ENCODE data around the gene DDIT4. TPM values are rescaled to one million over a fixed set of nuclear protein-coding genes. Genes with fewer than 3 reads are reported as not detected.

Gene DDIT4
- total RNA-seq, 1 experiment from 2014 or later: 326 TPM

DNA sequence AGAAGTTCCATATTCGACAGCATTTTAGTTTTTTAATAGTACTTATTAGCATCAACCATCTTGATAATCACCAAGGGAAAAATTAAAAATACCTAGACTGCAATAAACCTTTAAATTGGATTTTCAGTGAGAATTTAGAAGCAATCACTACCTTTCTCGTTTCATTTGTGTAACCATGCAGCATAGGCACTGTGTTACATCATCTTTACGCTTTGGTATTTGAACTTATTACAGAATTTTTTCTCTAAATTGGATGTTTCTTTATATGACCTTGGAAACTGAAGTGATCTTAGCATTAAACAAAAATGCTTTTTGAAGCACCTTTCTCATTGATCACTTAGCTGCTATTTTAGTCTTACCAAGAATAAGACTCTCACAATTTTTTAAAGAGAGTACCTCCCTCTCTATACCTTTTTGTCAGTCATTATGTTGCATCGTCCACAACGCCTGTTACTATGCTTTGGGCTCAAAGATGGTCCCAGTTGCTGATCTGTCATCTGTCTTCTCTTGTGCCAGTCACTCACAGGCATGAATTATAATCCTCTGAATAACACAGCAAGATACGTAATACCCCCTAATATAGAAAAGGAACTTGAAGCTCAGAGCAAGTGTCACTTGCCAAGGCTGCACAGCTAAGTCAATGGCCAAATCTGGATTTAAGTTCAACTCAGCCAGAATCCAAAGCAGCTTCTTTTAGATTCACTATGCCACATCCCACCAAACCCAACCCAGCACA is 38.0 kb upstream of the DDIT4 start:
- no peaks in the 10 kb centered on the region for H3K4me1 Mint-ChIP-seq (ENCODE audit: low read depth, unreplicated experiment)

DNA sequence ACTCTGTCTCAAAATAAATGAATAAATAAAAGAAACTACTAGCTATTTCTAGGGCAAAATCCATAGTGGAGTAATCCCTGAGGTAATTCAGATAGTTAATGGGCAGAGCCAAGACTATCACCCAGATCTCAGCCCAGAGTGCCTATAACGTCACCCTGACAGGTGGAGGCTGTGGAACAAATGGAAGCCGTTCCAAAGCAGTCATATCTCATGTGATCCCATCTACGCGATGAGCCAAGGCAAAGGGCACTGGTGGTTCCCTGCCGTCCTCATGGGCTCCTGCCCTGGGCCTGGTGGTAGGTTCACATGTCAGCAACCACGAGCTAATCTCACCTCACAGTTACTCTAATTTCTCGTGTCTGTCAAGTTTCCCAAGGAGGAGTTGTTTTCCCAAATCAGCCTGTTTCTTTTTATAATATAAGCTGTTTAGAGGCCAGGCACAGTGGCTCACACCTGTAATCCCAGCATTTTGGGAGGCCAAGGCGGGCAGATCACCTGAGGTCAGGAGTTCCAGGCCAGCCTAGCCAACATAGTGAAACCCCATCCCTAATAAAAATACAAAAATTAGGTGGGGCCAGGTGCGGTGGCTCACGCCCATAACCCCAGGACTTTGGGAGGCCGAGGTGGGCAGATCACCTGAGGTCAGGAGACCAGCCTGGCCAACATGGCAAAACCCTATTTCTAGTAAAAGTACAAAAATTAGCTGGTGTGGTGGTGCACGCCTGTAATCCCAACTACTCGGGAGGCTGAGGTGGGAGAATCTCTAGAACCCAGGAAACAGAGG is 35.1 kb upstream of the DDIT4 start:
- Mint-ChIP-seq H3K27ac (ENCODE audit: unreplicated experiment) (no peak overlapping the region), H3K4me3 (ENCODE audit: low read depth, unreplicated experiment) (no peak overlapping the region), H3K36me3 (ENCODE audit: insufficient read depth, unreplicated experiment) (peaks cover 47% of the 10 kb centered on the region), H3K4me1 (ENCODE audit: low read depth, unreplicated experiment) (peaks cover 29% of the 10 kb centered on the region), H3K9me3 (ENCODE audit: low read depth, unreplicated experiment) (no peaks in the 10 kb centered on the region), H3K27me3 (ENCODE audit: unreplicated experiment) (no peaks in the 10 kb centered on the region)
- BruUV-seq (replicated peaks): no TSS peak
- intact Hi-C loops (cut with micrococcal nuclease; ENCODE audit: unreplicated experiment): no loop called here
- CTCF ChIA-PET: interaction anchor here (0.5 to 0.8 kb wide), 4 partner anchors 17 to 108 kb away, joined by 3 to 5 read pairs (median 4); no protein-coding TSS in a partner anchor
- no peak for DNase-seq
- TF ChIP-seq, protein P1, sequence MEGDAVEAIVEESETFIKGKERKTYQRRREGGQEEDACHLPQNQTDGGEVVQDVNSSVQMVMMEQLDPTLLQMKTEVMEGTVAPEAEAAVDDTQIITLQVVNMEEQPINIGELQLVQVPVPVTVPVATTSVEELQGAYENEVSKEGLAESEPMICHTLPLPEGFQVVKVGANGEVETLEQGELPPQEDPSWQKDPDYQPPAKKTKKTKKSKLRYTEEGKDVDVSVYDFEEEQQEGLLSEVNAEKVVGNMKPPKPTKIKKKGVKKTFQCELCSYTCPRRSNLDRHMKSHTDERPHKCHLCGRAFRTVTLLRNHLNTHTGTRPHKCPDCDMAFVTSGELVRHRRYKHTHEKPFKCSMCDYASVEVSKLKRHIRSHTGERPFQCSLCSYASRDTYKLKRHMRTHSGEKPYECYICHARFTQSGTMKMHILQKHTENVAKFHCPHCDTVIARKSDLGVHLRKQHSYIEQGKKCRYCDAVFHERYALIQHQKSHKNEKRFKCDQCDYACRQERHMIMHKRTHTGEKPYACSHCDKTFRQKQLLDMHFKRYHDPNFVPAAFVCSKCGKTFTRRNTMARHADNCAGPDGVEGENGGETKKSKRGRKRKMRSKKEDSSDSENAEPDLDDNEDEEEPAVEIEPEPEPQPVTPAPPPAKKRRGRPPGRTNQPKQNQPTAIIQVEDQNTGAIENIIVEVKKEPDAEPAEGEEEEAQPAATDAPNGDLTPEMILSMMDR (IDR thresholded peaks at IDR 0.05; ENCODE audit: unreplicated experiment): no peak

More for the DNA sequence above, 38.0 kb upstream of the DDIT4 start:
- no peak overlapping the region for H3K4me3 Mint-ChIP-seq (ENCODE audit: low read depth, unreplicated experiment)
- peaks cover 64% of the 10 kb centered on the region for H3K36me3 Mint-ChIP-seq (ENCODE audit: insufficient read depth, unreplicated experiment)
- no peaks in the 10 kb centered on the region for H3K9me3 Mint-ChIP-seq (ENCODE audit: low read depth, unreplicated experiment)
- CTCF ChIA-PET: no interaction called here
- H3K27me3 Mint-ChIP-seq (ENCODE audit: unreplicated experiment): no peaks in the 10 kb centered on the region
- BruUV-seq (replicated peaks): no TSS peak
- TF ChIP-seq, protein P1 (IDR thresholded peaks at IDR 0.05; ENCODE audit: unreplicated experiment): no peak
- no peak for DNase-seq
- H3K27ac Mint-ChIP-seq (ENCODE audit: unreplicated experiment): no peak overlapping the region
- intact Hi-C loops (cut with micrococcal nuclease; ENCODE audit: unreplicated experiment): no loop called here

DNA sequence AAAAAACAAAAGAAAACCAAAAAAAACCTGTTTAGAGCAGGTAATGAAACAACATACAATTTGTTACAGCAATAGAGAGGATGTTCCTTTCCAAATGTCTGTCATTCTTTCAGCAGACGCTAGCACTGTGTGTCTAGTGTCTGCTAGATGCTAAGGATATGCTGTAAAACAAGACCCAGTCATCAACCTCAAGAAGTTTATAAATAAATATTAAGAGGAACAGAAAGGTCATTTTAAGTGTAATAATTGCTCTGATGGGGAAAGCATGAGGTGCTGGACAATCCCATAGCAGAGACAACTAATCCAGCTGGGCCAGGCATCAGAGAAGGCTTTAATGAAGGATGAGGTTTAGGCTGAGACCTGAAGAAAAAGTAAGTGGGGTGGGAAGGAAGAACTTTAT is 34.3 kb upstream of the DDIT4 start:
- intact Hi-C loops (cut with micrococcal nuclease; ENCODE audit: unreplicated experiment): no loop called here
- Mint-ChIP-seq H3K4me1 (ENCODE audit: low read depth, unreplicated experiment) (peaks cover 37% of the 10 kb centered on the region), H3K9me3 (ENCODE audit: low read depth, unreplicated experiment) (no peaks in the 10 kb centered on the region), H3K36me3 (ENCODE audit: insufficient read depth, unreplicated experiment) (peaks cover 43% of the 10 kb centered on the region), H3K27me3 (ENCODE audit: unreplicated experiment) (no peaks in the 10 kb centered on the region), H3K27ac (ENCODE audit: unreplicated experiment) (no peak overlapping the region), H3K4me3 (ENCODE audit: low read depth, unreplicated experiment) (no peak overlapping the region)
- no TSS peak for BruUV-seq (replicated peaks)
- CTCF ChIA-PET: interaction anchor here (1.6 kb wide), 1 partner anchor 21 kb away, joined by 7 read pairs; no protein-coding TSS in a partner anchor
- TF ChIP-seq, protein P1 (IDR thresholded peaks at IDR 0.05; ENCODE audit: unreplicated experiment): no peak
- DNase-seq: no peak

DNA sequence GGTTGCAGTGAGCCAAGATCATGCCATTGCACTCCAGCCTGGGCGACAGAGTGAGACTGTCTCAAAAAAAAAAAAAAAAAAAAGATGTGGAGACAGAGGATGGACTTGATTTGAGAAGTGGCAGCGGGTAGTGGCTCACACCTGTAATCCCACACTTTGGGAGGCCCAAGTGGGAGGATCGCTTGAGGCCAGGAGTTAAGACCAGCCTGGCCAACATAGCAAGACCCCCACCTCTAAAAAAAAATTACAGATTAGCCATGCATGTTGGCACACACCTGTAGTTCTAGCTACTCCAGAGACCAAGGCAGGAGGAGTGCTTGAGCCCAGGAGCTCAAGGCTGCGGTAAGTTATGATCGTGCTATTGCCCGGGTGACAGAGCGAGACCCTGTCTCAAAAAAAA is 33.4 kb upstream of the DDIT4 start:
- TF ChIP-seq, protein P1 (IDR thresholded peaks at IDR 0.05; ENCODE audit: unreplicated experiment): no peak
- Mint-ChIP-seq H3K36me3 (ENCODE audit: insufficient read depth, unreplicated experiment) (peaks cover 43% of the 10 kb centered on the region), H3K4me1 (ENCODE audit: low read depth, unreplicated experiment) (peaks cover 45% of the 10 kb centered on the region), H3K27me3 (ENCODE audit: unreplicated experiment) (no peaks in the 10 kb centered on the region), H3K4me3 (ENCODE audit: low read depth, unreplicated experiment) (no peak overlapping the region), H3K9me3 (ENCODE audit: low read depth, unreplicated experiment) (no peaks in the 10 kb centered on the region), H3K27ac (ENCODE audit: unreplicated experiment) (no peak overlapping the region)
- intact Hi-C loops (cut with micrococcal nuclease; ENCODE audit: unreplicated experiment): no loop called here
- DNase-seq: no peak
- CTCF ChIA-PET: interaction anchor here (1.6 kb wide), 1 partner anchor 20 kb away, joined by 7 read pairs; no protein-coding TSS in a partner anchor
- no TSS peak for BruUV-seq (replicated peaks)
